ENCODE measurements around the gene IREB2.
"Not testable (repeated sequence)": the region's sequence is repeated elsewhere in the genome, so short reads cannot be mapped to it uniquely, and the experiment has no call there.

Gene IREB2

DNA sequence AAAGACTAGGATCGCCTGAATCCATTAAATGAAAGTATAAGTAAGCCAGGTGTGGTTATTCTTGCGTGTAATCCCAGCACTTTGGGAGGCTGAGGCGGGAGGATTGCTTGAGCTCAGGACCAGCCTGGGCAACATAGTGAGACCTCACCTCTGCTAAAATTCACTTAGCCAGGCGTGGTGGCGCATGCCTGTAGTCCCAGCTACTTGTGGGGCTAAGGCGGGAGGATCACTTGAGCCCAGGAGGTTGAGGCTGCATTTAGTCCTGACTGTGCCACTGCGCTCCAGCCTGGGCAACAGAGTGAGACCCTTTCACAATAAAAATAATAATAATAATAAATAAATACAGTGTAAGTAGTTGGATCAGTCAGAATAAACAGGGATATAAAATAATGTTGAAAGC, 43.9 kb downstream of the IREB2 start:
- FAIRE-seq = no peak

DNA sequence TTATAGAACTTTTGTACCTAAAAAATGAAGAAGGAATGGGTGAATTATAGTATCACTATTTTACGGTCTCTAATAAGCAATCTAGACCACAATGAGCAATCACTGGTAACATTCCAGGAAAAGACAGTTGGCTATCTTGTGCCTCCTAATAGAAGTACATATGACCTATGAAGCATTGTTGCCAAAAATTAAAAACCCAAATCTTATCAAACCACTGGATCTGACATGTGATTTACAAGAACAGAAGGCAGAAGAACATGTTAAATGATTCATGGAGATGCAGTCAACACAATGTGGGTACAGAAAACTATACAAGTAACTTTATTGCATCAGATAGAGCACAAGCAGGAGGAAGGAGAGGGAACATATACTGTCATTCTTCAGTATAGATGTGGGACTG, 54.9 kb downstream of the IREB2 start:
- FAIRE-seq = no peak

- FAIRE-seq = no peak
Measured at GRCh38 chr15:78501857-78502256, 63.8 kb downstream of the IREB2 start.

DNA sequence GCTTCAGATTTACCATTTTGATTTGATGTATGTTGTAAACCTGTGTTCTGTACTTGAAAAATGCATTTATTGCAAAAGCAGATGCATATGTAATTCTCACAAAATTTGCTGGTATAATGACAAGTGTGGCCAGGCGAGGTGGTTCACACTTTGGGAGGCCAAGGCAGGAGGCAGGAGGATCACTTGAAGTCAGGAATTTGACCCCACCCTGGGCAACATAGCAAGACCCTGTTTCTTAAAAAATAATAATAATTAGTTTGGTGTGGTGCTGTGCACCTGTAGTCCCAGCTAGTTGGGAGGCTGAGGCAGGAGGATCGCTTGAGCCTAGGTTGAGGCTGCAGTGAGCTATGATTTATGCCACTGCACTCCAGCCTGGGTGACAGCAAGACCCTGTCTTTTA, 64.6 kb downstream of the IREB2 start:
- FAIRE-seq = no peak

DNA sequence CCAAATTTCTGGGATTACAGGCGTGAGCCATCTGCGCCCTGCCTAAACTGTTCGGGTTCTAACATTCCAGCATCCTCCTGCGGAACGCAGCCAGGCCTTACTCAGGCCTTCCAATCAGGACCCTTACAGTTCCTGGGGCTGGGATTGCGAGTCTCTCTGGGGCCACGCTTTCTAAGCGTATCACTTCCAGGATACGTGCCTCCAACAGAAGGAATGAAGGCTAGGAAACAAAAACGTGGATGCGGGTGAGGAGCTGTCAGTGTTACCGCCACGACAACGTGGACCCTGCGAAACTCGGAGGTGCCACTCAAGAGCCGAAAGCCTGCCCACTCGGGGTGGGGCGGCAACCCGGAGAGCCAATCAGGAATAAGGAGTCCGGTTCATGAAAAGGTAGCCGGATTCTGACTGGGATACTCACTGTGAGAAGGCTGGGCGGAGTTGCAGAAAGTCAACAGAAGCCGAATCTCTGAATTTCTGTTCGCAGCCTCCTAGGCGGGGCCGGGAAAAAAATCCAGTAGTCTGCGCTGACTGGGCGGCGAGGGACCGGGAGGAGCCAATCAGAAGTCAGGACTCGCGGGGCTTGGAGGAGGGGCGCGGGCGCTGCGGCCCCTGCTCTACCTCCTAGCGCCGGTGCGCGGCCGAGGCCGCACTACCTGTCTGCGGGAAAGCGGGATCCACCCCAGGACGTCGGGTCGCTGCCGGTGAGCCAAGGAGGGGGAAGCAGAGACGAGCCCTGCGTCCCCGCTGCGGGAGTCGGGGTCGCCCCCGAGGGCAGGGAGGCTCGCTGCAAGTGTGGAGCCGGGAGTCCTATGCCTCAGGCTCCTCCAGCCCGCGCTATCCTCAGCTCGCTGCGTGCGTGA, 69.2 kb downstream of the IREB2 start, which contains the start of gene HYKK:
Gene HYKK (plus strand): TSS at position 607 of the 860 bp plus-strand sequence. CDS start 5,512 bp downstream, outside the sequence.
- peak; percentile 99 for FAIRE-seq

DNA sequence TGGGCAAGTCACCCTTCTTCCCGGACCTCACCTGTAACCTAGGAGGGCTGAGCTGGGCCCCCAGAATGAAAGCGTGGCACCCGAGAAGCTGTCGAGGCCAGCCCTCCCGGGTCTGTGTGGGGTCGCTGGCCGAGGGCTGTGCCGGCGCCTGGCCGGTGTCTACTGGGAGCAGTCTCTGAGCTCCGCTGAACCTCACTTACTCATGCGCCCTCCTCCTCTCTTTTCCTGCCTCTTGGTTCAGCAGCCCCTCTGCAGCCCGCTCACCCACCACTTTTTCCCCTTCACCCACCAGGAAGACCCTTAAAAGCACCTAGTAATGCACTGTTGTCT, 69.8 kb downstream of the IREB2 start:
- no peak for FAIRE-seq

DNA sequence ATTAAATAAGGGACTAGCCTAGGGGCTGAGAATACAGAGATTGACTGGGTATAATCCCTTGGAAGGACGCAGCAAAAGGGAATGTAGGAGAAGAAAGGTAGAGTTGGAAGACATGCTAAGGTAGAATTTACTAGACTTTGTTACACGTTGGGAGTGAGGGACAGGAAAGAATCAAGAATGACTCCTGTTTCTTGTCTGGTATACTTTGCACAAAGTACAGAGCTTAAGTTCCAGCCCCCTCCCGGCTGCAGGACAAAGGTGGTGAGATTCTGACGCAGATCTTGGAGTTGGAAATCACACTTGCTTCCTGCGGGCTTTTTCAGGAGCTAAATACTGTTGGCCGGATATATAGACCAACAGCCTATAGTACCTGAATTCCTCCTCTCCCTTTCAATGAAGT, 70.3 kb downstream of the IREB2 start:
- no peak for FAIRE-seq

- FAIRE-seq = no peak
Measured at GRCh38 chr15:78509726-78510312, 71.8 kb downstream of the IREB2 start.

GRCh38 chr15:78520035-78520434, 82.0 kb downstream of the IREB2 start:
- not testable (repeated sequence) for FAIRE-seq

DNA sequence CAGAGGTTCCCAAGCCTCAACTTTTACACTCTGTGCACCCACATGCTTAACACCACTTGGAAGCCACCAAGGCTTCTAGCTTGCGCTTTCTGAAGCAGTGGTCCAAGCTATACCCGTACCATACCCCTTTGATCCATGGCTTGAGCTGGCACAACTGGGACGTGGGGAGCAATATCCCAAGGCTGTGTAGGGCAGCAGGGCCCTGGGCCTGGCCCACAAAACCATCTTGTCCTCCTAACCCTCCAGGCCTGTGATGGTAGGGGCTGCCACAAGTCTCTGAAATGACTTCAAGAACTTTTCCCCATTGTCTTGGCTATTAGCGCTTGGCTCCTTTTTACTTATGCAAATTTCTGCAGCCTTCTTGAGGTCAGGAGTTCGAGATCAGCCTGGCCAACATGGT, 86.2 kb downstream of the IREB2 start:
- FAIRE-seq = no peak

GRCh38 chr15:78527325-78527724, 89.3 kb downstream of the IREB2 start:
- no peak for FAIRE-seq

- FAIRE-seq = no peak
Measured at GRCh38 chr15:78533331-78533730, 95.3 kb downstream of the IREB2 start.

DNA sequence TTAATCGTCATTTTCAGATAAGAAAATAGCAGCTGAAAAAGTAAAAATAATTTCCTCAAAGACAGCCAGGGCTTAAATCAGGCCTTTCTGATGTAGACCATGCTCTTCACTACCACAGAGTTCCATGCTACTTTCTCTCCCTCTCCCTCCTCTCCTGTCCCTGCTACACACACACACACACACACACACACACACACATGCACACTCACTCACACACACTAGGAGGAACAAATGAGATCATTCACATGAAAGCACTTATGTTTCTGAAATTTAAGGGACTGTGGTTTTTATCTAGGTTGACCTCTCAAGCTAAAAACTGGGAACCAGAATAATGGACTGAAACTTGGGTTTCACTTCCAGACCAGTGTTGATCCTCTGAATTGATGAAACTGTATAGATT, 98.1 kb downstream of the IREB2 start:
- FAIRE-seq = no peak

DNA sequence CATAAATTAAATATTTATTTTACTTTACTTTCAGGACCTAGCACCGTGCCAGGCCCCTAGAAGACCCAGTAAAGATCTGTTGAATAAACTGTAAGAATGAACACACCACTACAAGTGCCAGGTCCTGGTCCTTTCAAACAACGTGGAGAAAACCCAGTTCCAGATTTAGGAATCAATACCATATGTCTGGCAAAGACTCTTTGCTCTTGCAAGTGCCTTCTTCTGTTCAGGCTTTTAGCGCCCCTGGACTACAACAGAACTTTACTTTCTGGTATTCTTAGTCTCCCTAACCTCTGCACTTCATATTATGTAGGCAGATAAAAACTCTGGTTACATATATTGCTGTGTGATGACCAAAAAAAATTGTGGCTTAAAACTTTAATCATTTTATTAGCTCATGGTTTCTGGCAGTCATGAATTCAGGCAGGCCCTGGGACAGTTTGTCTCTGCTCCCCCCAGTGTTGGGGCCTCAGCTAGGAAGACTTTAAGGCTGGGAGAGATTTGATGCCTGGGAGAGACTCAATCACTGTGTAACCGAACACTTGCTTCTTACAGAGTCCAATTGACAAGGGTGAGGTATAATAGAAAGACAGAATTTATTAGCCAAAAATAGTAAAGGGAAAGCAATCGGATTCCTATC, 99.4 kb downstream of the IREB2 start:
- FAIRE-seq = no peak

GRCh38 chr15:78538358-78538757, 100.3 kb downstream of the IREB2 start:
- FAIRE-seq = no peak

GRCh38 chr15:78539464-78540140, 101.6 kb downstream of the IREB2 start:
- FAIRE-seq = not testable (repeated sequence)

DNA sequence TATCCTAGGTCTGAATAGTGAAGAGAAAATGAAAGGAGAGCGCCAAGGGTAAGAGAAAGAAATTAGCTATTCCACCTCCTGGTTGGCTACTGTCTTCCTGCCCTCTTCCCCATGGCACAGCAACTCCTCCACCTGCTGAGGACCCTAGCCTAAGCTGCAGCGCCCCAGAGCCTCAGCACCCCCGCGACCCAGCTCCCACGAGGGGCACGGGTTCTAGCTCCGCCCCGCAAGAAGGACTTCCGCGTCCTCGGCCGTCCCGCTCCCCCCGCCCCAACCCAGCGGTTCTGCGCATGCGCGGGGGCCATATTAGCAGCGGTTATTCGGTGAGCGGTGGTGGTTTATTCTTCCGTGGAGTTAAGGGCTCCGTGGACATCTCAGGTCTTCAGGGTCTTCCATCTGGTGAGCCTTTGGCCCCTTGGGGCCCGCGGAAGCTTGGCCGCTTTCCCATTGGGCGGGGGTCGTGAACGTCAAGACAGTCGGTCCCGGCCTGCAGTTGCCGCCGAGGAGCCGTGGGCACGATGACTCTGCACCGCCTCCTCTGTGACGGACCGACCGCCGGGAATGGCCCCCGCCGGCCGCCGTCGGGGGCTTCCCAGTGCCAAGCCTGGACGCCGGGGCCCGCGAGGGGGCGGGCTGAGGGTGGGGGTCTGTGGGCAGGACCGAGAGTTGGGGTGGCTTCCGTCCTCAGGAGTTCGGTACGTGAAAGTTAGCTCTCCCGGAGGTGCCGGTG, 102.3 kb downstream of the IREB2 start, which contains the start of gene PSMA4:
Gene PSMA4 (plus strand): TSS at position 304 of the 730 bp plus-strand sequence. CDS start 1,484 bp downstream, outside the sequence.
- FAIRE-seq = no peak

- no peak for FAIRE-seq
Measured at GRCh38 chr15:78540871-78541743, 103.1 kb downstream of the IREB2 start.

GRCh38 chr15:78541744-78542034, 103.7 kb downstream of the IREB2 start:
- FAIRE-seq = no peak

DNA sequence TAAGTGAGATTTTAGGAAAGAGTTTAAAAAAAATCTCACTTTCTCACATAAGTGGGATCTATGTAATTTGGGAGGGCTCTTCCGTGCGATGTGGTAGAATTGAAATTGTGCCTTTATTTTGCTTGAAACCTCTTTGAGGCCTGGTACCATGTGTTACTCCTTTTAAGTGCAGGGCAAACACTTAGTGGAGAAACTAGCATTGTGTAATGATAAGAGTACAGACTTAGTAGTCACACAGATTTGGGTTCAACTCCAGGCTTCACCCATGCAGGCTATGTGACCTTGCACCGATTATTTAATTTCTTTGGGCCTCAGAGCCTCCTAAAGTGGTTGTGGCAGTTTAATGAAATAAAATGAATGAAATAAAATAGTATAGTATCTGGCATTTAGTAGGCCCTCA, 104.6 kb downstream of the IREB2 start:
- FAIRE-seq = no peak

DNA sequence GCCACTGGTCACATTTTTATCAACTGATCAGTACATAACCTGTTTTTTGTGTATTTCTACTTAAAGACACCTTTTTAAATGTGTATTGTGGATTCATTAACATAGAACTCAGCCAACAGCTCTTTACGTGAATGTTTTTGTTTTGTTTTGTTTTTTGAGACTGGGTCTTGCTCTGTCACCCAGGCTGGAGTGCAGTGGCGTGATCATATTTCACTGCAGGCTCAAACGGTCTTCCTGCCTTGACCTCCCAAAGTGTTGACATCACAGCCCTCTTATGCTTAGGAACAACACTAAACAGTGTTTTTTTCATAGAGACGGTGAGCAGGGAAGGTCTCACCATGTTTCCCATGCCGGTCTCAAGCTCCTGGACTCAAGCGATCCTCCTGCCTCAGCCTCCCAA, 112.2 kb downstream of the IREB2 start:
- FAIRE-seq = no peak

DNA sequence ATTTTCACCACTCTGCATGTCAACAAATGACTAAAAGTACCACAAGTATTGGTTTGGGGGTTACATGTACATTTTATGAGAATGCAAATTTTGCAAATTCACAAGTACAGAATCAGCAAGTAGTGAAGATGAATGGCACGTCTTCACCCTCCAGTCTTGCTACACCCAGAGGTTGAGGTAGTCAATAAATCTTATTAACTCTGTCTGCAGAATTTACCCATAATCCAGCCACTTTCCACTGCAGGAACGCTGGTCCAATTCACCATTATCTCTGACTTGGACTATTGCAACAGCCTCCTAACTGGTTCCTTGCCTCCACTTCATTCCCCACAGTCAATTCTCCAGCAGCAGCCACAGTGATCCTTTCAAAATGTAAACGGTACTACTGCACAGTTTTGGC, 112.8 kb downstream of the IREB2 start:
- no peak for FAIRE-seq

All from G401.6 (cell line).